H9 (cell line): Measurements from ENCODE around the gene TMPRSS2. TPM values are rescaled to one million over a fixed set of nuclear protein-coding genes. Genes with fewer than 3 reads are reported as not detected.

ENCODE experiments used
- DNase-seq: peaks from one replicate; pipeline ENCODE4 v3.0.0-alpha.2; 2017
- H2AFZ ChIP-seq: one replicate; pipeline ENCODE4 v1.6.1; 2013; ENCODE audit warnings: mild to moderate bottlenecking, low read length, control low read depth, moderate library complexity
- H2AK5ac ChIP-seq: 2 replicates; pipeline ENCODE4 v1.6.1; 2013; ENCODE audit warnings: low read length, control low read depth, mixed read lengths; ENCODE audit not compliant: insufficient read length
- H2BK120ac ChIP-seq: one replicate; pipeline ENCODE4 v1.6.1; 2013; ENCODE audit warnings: low read depth, mild to moderate bottlenecking, low read length, control low read depth, inconsistent platforms; ENCODE audit not compliant: poor library complexity, severe bottlenecking
- H2BK12ac ChIP-seq: 2 replicates; pipeline ENCODE4 v1.6.1; 2013; ENCODE audit warnings: low read length, control low read depth, mixed read lengths, low read depth; ENCODE audit not compliant: insufficient read length
- H2BK15ac ChIP-seq: 2 replicates; pipeline ENCODE4 v1.6.1; 2013; ENCODE audit warnings: low read depth, low read length, control low read depth
- H2BK20ac ChIP-seq: one replicate; pipeline ENCODE4 v1.6.1; 2013; ENCODE audit warnings: low read depth, mild to moderate bottlenecking, low read length, control low read depth, inconsistent platforms; ENCODE audit not compliant: poor library complexity, severe bottlenecking
- H2BK5ac ChIP-seq: 2 replicates; pipeline ENCODE4 v1.6.1; 2013; ENCODE audit warnings: low read length, control low read depth, mixed read lengths; ENCODE audit not compliant: insufficient read length
- H3K14ac ChIP-seq: 2 replicates; pipeline ENCODE4 v1.6.1; 2013; ENCODE audit warnings: low read length, control low read depth; ENCODE audit not compliant: insufficient read depth
- H3K18ac ChIP-seq: 2 replicates; pipeline ENCODE4 v1.6.1; 2013; ENCODE audit warnings: low read depth, mild to moderate bottlenecking, mixed read lengths, low read length, control low read depth; ENCODE audit not compliant: insufficient read length
- H3K23ac ChIP-seq: 2 replicates; pipeline ENCODE4 v1.6.1; 2013; ENCODE audit warnings: low read length, control low read depth, mixed read lengths, low read depth; ENCODE audit not compliant: insufficient read length
- H3K23me2 ChIP-seq: 2 replicates; pipeline ENCODE4 v1.6.1; 2013; ENCODE audit warnings: low read depth, mild to moderate bottlenecking, mixed read lengths, low read length, control low read depth; ENCODE audit not compliant: insufficient read length, poor library complexity, severe bottlenecking
- H3K27ac ChIP-seq: 2 replicates; pipeline ENCODE4 v1.5.1; 2013; ENCODE audit warnings: low read length, control low read depth, mixed read lengths, low read depth; ENCODE audit not compliant: insufficient read length
- H3K27me3 ChIP-seq: 2 replicates; pipeline ENCODE4 v1.6.1; 2013; ENCODE audit warnings: low read length, control low read depth, inconsistent platforms; ENCODE audit not compliant: insufficient read depth
- H3K4ac ChIP-seq: 2 replicates; pipeline ENCODE4 v1.6.1; 2013; ENCODE audit warnings: low read depth, mild to moderate bottlenecking, control low read depth, inconsistent platforms, low read length, moderate library complexity
- H3K4me1 ChIP-seq: 2 replicates; pipeline ENCODE4 v1.6.1; 2013; ENCODE audit warnings: low read length, control low read depth, inconsistent platforms; ENCODE audit not compliant: insufficient read depth
- H3K4me2 ChIP-seq: 2 replicates; pipeline ENCODE4 v1.6.1; 2013; ENCODE audit warnings: low read length, control low read depth, mixed read lengths; ENCODE audit not compliant: insufficient read length, insufficient read depth
- H3K56ac ChIP-seq: 2 replicates; pipeline ENCODE4 v1.6.1; 2013; ENCODE audit warnings: low read depth, mild to moderate bottlenecking, mixed read lengths, low read length, control low read depth; ENCODE audit not compliant: insufficient read length
- H3K79me1 ChIP-seq: 2 replicates; pipeline ENCODE4 v1.6.1; 2013; ENCODE audit warnings: low read depth, mild to moderate bottlenecking, moderate library complexity, low read length, control low read depth, inconsistent platforms; ENCODE audit not compliant: insufficient read depth, poor library complexity, severe bottlenecking
- H3K79me2 ChIP-seq: 2 replicates; pipeline ENCODE4 v1.6.1; 2013; ENCODE audit warnings: low read length, control low read depth, inconsistent platforms; ENCODE audit not compliant: insufficient read depth
- H3K9ac ChIP-seq: 2 replicates; pipeline ENCODE4 v1.6.1; 2013; ENCODE audit warnings: low read length, control low read depth, mixed read lengths; ENCODE audit not compliant: insufficient read length; ENCODE audit errors: extremely low read depth
- H3K9me3 ChIP-seq: one replicate; pipeline ENCODE4 v1.6.1; 2013; ENCODE audit warnings: low read depth, low read length, inconsistent platforms; ENCODE audit not compliant: control insufficient read depth
- H3T11ph ChIP-seq: one replicate; pipeline ENCODE4 v1.6.1; 2013; ENCODE audit warnings: mild to moderate bottlenecking, low read length, control low read depth, inconsistent platforms
- H4K20me1 ChIP-seq: one replicate; pipeline ENCODE4 v1.6.1; 2013; ENCODE audit not compliant: control insufficient read depth, insufficient read length, insufficient read depth
- H4K5ac ChIP-seq: 2 replicates; pipeline ENCODE4 v1.6.1; 2013; ENCODE audit warnings: low read depth, mild to moderate bottlenecking, mixed read lengths, low read length, control low read depth; ENCODE audit not compliant: insufficient read length
- H4K8ac ChIP-seq: replicated peaks from 2 replicates; pipeline ENCODE4 v1.6.1; 2013; ENCODE audit warnings: low read length, control low read depth, mixed read lengths, low read depth; ENCODE audit not compliant: insufficient read length
- H4K91ac ChIP-seq: 2 replicates; pipeline ENCODE4 v1.6.1; 2013; ENCODE audit warnings: low read depth, mild to moderate bottlenecking, moderate library complexity, mixed read lengths, low read length, control low read depth; ENCODE audit not compliant: insufficient read length
- H3K27ac Mint-ChIP-seq, 3 experiments: 2 replicates in 2 of 3; 3 replicates in 1 of 3; pipeline ENCODE4 v1.8.0; 2020 to 2021; ENCODE audit warnings: mixed read lengths in 3 of 3, mild to moderate bottlenecking in 1 of 3, moderate library complexity in 1 of 3
- H3K27me3 Mint-ChIP-seq: 2 replicates; pipeline ENCODE4 v1.8.0; 2021; ENCODE audit warnings: low read depth, mild to moderate bottlenecking, moderate library complexity, mixed read lengths
- H3K36me3 Mint-ChIP-seq, 3 experiments: 2 replicates in 2 of 3; 3 replicates in 1 of 3; pipeline ENCODE4 v1.8.0; 2020 to 2021; ENCODE audit warnings: low read depth in 3 of 3, mixed read lengths in 3 of 3; ENCODE audit not compliant: insufficient read depth in 1 of 3
- H3K4me1 Mint-ChIP-seq, 2 experiments: 2 replicates each; pipeline ENCODE4 v1.8.0; 2020; ENCODE audit warnings: mixed read lengths in 2 of 2
- H3K4me3 Mint-ChIP-seq, 2 experiments: 2 replicates in 1 of 2; 3 replicates in 1 of 2; pipeline ENCODE4 v1.8.0; 2020 to 2021; ENCODE audit warnings: mild to moderate bottlenecking in 2 of 2, mixed read lengths in 2 of 2, moderate library complexity in 1 of 2
- H3K9me3 Mint-ChIP-seq, 2 experiments: 2 replicates in 1 of 2; 3 replicates in 1 of 2; pipeline ENCODE4 v1.8.0; 2020; ENCODE audit warnings: mild to moderate bottlenecking in 2 of 2, mixed read lengths in 2 of 2, moderate library complexity in 1 of 2
- CTCF ChIP-seq: fragments of 200-600 bp; sonication (generic); conservative IDR thresholded peaks from 3 replicates; pipeline ENCODE4 v1.8.0; 2021; ENCODE audit warnings: antibody characterized with exemption, mild to moderate bottlenecking
- WGBS: extraction: QIAGEN DNeasy Blood & Tissue Kit; methylation state at CpG from one replicate; pipeline ENCODE4 v1.1.7; 2013; ENCODE audit warnings: missing lambda C conversion rate, low lambda C conversion rate, mixed read lengths; ENCODE audit not compliant: insufficient read length; ENCODE audit errors: extremely low coverage; 5-methylcytosine and 5-hydroxymethylcytosine counted together
- total RNA-seq: library from RNA; stranded (reverse); gene quantifications from 2 replicates; pipeline ENCODE4 v1.2.1, GENCODE V29; 2021

Gene TMPRSS2
- total RNA-seq, 1 experiment from 2014 or later = 12.1 TPM

GRCh38 chr21:41510500-41510899, 2.5 kb upstream of the TMPRSS2 start:
- Histone ChIP-seq H2AFZ (no peak overlapping the region), H3K23me2 (peaks cover 13% of the 10 kb centered on the region), H3K4me2 (no peak overlapping the region), H2BK15ac (no peak overlapping the region), H3K79me1 (no peaks in the 10 kb centered on the region), H3K4ac (no peak overlapping the region), H4K8ac (no peak overlapping the region), H3K9ac (no peak overlapping the region), H3K14ac (no peak overlapping the region), H3K23ac (no peak overlapping the region), H2BK12ac (no peak overlapping the region), H3K56ac (no peak overlapping the region), H4K91ac (no peak overlapping the region), H3K79me2 (no peaks in the 10 kb centered on the region), H3K27ac (no peak overlapping the region), H2AK5ac (no peak overlapping the region), H3K18ac (no peak overlapping the region), H4K5ac (no peak overlapping the region), H2BK5ac (no peak overlapping the region), H3T11ph (no peak overlapping the region), H2BK20ac (no peak overlapping the region), H2BK120ac (no peak overlapping the region), H3K9me3 (no peaks in the 10 kb centered on the region), H4K20me1 (no peaks in the 10 kb centered on the region), H3K27me3 (peaks cover 10% of the 10 kb centered on the region; the same call in 1 of the 2 replicates), H3K4me1 (no peaks in the 10 kb centered on the region; the same call in 1 of the 2 replicates)
- Mint-ChIP-seq H3K4me1 (peaks cover 21 to 22% of the 10 kb centered on the region in 2 experiments), H3K36me3 (no peaks in the 10 kb centered on the region), H3K27me3 (peaks cover 34% of the 10 kb centered on the region), H3K27ac (no peak overlapping the region), H3K4me3 (no peak overlapping the region), H3K9me3 (no peaks in the 10 kb centered on the region)
- no peak for TF ChIP-seq CTCF
- WGBS = no CpG with 5 or more reads among the region's 2 CpGs
- DNase-seq = no peak
